Measurements from ENCODE around the gene RABGAP1L.

DNA sequence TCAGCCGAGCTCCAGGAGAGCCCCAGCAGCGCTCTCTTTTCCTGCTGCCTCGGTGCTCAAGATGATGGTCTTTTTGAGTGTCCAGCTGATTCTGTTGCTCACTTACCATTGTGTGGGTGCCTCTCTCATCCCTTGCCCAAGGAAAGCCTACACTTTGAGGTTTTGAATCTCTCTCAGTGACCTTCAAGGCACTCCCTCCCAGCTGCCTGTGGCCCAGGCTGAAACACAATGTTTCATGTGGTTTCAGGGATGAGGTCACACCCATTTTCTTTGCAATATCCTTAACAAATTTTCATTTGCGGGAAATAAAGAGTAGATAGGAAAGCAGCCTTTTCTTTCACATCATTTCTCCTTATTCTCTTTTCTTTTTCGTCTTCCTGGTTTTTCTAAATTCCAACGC is 876.5 kb downstream of the RABGAP1L start:
- TF ChIP-seq, protein P1, sequence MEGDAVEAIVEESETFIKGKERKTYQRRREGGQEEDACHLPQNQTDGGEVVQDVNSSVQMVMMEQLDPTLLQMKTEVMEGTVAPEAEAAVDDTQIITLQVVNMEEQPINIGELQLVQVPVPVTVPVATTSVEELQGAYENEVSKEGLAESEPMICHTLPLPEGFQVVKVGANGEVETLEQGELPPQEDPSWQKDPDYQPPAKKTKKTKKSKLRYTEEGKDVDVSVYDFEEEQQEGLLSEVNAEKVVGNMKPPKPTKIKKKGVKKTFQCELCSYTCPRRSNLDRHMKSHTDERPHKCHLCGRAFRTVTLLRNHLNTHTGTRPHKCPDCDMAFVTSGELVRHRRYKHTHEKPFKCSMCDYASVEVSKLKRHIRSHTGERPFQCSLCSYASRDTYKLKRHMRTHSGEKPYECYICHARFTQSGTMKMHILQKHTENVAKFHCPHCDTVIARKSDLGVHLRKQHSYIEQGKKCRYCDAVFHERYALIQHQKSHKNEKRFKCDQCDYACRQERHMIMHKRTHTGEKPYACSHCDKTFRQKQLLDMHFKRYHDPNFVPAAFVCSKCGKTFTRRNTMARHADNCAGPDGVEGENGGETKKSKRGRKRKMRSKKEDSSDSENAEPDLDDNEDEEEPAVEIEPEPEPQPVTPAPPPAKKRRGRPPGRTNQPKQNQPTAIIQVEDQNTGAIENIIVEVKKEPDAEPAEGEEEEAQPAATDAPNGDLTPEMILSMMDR (IDR thresholded peaks at IDR 0.05; ENCODE audit: low read depth, low read length) = no peak
- no peak for TF ChIP-seq POLR2A (IDR thresholded peaks at IDR 0.05; ENCODE audit: extremely low read depth, insufficient read length)
- no peak for TF ChIP-seq MYC (IDR thresholded peaks at IDR 0.05; ENCODE audit: low read depth, low read length)
